GM21360 (cell line): Measurements from ENCODE around the gene MEGF11.

Experiments used
- ATAC-seq: cut with Tn5 transposase; IDR thresholded peaks from one replicate; pipeline ENCODE4 v1.9.1; 2021; ENCODE audit warnings: mild to moderate bottlenecking, moderate library complexity; ENCODE audit not compliant: unreplicated experiment

MEGF11 gene

GRCh38 chr15:65929573-65929972 is 324.0 kb downstream of the MEGF11 start:
- no peak for ATAC-seq

GRCh38 chr15:65927545-65927944 is 326.0 kb downstream of the MEGF11 start:
- no peak for ATAC-seq

- ATAC-seq, result no peak
Measured at GRCh38 chr15:65926899-65927298, 326.7 kb downstream of the MEGF11 start.

GRCh38 chr15:65926459-65926858 is 327.1 kb downstream of the MEGF11 start:
- ATAC-seq, result no peak

GRCh38 chr15:65925338-65925737 is 328.2 kb downstream of the MEGF11 start:
- no peak for ATAC-seq

- no peak for ATAC-seq
Measured at GRCh38 chr15:65924004-65924403, 329.5 kb downstream of the MEGF11 start.

- ATAC-seq, result no peak
Measured at GRCh38 chr15:65923264-65923663, 330.3 kb downstream of the MEGF11 start.

- no peak for ATAC-seq
Measured at GRCh38 chr15:65922621-65923020, 330.9 kb downstream of the MEGF11 start.

GRCh38 chr15:65921780-65922179 is 331.8 kb downstream of the MEGF11 start:
- ATAC-seq, result no peak

GRCh38 chr15:65920825-65921309 is 332.7 kb downstream of the MEGF11 start:
- no peak for ATAC-seq

GRCh38 chr15:65920121-65920520 is 333.4 kb downstream of the MEGF11 start:
- no peak for ATAC-seq

- ATAC-seq, result no peak
Measured at GRCh38 chr15:65919353-65919752, 334.2 kb downstream of the MEGF11 start.

- no peak for ATAC-seq
Measured at GRCh38 chr15:65918945-65919344, 334.6 kb downstream of the MEGF11 start.

GRCh38 chr15:65918357-65918920 is 335.1 kb downstream of the MEGF11 start:
- no peak for ATAC-seq

GRCh38 chr15:65917936-65918335 is 335.6 kb downstream of the MEGF11 start:
- no peak for ATAC-seq

GRCh38 chr15:65917407-65917756 is 336.2 kb downstream of the MEGF11 start:
- no peak for ATAC-seq

- peak; percentile 60 for ATAC-seq
Measured at GRCh38 chr15:65916664-65917406, 336.7 kb downstream of the MEGF11 start.

- ATAC-seq, result no peak
Measured at GRCh38 chr15:65916041-65916663, 337.4 kb downstream of the MEGF11 start.

GRCh38 chr15:65914981-65915925 is 338.3 kb downstream of the MEGF11 start:
- ATAC-seq, result no peak

- ATAC-seq, result no peak
Measured at GRCh38 chr15:65914386-65914785, 339.2 kb downstream of the MEGF11 start.

GRCh38 chr15:65913631-65914199 is 339.8 kb downstream of the MEGF11 start:
- no peak for ATAC-seq
